Left ventricle myocardium superior (tissue), 1 donor: Measurements from ENCODE around the gene TANGO2. TPM values are rescaled to one million over a fixed set of nuclear protein-coding genes. Genes with fewer than 3 reads are reported as not detected.
A peak's percentile ranks its signal among the peaks of the same experiment; 100 is the strongest.

Experiments used
- ATAC-seq: fragments of 200-7000 bp; cut with Tn5 transposase; one replicate; pipeline ENCODE4 v1.9.1; 2020; ENCODE audit warnings: mild to moderate bottlenecking, moderate library complexity
- DNase-seq: peaks from one replicate; pipeline ENCODE4 v3.0.0-alpha.2; 2020
- intact Hi-C: fragments of 100-400 bp; cut with micrococcal nuclease; formaldehyde crosslinking; loops from one replicate; pipeline ENCODE4 v1.11.0; 2022
- total RNA-seq: library from RNA; stranded (reverse); fragmentation: NEBNext Ultra II Directional; extraction: Animal tissue kit (Norgen Biotek cat#: 25700); gene quantifications from one replicate; pipeline ENCODE4 v1.2.1, GENCODE V29; 2021
- donor health status: DM: no; HTN: yes; CAD: no; lungs with severe emphysema.

The TANGO2 gene
- total RNA-seq, 1 donor from 2014 or later: 71.5 TPM

GRCh38 chr22:19981961-19982920 lies 38.7 kb upstream of the TANGO2 start:
- ATAC-seq (no peak), DNase-seq (peak; percentile 18)
- intact Hi-C loops: no loop called here

- ATAC-seq: peak; percentile 50
- intact Hi-C loops: no loop called here
- DNase-seq: peak; percentile 70
These were observed 37.8 kb upstream of the TANGO2 start for GRCh38 chr22:19982991-19983578.

GRCh38 chr22:19983741-19984140 lies 37.2 kb upstream of the TANGO2 start:
- ATAC-seq (peak; percentile 39), DNase-seq (peak; percentile 58)
- intact Hi-C loops: no loop called here

GRCh38 chr22:19984201-19984753 lies 36.6 kb upstream of the TANGO2 start:
- intact Hi-C loops: no loop called here
- DNase-seq: peak; percentile 76
- ATAC-seq: peak; percentile 73

GRCh38 chr22:19984851-19985811 lies 35.8 kb upstream of the TANGO2 start:
- peak; percentile 32 for DNase-seq
- no peak for ATAC-seq
- intact Hi-C loops: no loop called here

GRCh38 chr22:19986011-19986409 lies 34.9 kb upstream of the TANGO2 start:
- intact Hi-C loops: no loop called here
- ATAC-seq: no peak
- DNase-seq: peak; percentile 13

- peak; percentile 78 for ATAC-seq
- intact Hi-C loops: no loop called here
- peak; percentile 91 for DNase-seq
These were observed 34.2 kb upstream of the TANGO2 start for GRCh38 chr22:19986410-19987341.

- intact Hi-C loops: no loop called here
- no peak for ATAC-seq
- DNase-seq: peak; percentile 11
These were observed 33.3 kb upstream of the TANGO2 start for GRCh38 chr22:19987394-19988306.

- DNase-seq (peak; percentile 28), ATAC-seq (no peak)
- intact Hi-C loops: no loop called here
These were observed 32.5 kb upstream of the TANGO2 start for GRCh38 chr22:19988331-19988808.

- intact Hi-C loops: no loop called here
- DNase-seq (peak; percentile 46), ATAC-seq (no peak)
These were observed 31.8 kb upstream of the TANGO2 start for GRCh38 chr22:19988965-19989724.

- ATAC-seq (no peak), DNase-seq (no peak)
- intact Hi-C loops: no loop called here
These were observed 31.2 kb upstream of the TANGO2 start for GRCh38 chr22:19989725-19990067.

- DNase-seq (peak; percentile 16), ATAC-seq (no peak)
- intact Hi-C loops: no loop called here
These were observed 30.7 kb upstream of the TANGO2 start for GRCh38 chr22:19990188-19990587.

GRCh38 chr22:19990609-19991394 lies 30.1 kb upstream of the TANGO2 start:
- ATAC-seq (no peak), DNase-seq (peak; percentile 22)
- intact Hi-C loops: no loop called here

GRCh38 chr22:19991395-19991644 lies 29.6 kb upstream of the TANGO2 start:
- ATAC-seq (no peak), DNase-seq (no peak)
- intact Hi-C loops: no loop called here

- intact Hi-C loops: no loop called here
- ATAC-seq: peak; percentile 19
- peak; percentile 63 for DNase-seq
These were observed 29.1 kb upstream of the TANGO2 start for GRCh38 chr22:19991645-19992451.
